NCI-H226 (cell line): ENCODE measurements around the gene HSPBP1.

Experiments
- DNase-seq: peaks from one replicate; pipeline ENCODE4 v3.0.0-alpha.2; 2015

The HSPBP1 gene

DNA sequence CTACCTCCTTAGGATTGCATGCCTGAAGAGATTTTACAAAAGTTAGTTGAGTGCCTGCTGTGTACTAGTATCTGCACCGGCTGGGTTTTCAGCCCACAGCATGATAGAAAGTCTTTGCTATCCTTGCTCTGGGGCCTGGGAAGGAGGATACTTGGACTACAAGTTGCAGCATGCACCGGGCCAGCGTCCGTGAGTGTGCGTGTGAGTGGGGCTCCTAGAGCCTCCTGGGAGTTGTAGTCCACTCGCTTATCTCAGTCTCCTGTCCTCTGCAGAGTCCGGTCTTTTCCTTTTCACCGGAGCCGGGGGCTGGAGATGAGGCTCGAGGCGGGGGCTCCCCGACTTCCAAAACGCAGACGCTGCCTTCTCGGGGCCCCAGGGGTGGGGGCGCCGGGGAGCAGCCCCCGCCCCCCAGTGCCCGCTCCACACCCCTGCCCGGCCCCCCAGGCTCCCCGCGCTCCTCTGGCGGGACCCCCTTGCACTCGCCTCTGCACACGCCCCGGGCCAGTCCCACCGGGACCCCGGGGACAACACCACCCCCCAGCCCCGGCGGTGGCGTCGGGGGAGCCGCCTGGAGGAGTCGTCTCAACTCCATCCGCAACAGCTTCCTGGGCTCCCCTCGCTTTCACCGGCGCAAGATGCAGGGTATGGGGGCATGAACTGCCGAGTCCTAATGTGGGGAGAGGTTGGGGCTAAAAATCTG is 24.5 kb upstream of the HSPBP1 start:
- DNase-seq, result no peak

DNA sequence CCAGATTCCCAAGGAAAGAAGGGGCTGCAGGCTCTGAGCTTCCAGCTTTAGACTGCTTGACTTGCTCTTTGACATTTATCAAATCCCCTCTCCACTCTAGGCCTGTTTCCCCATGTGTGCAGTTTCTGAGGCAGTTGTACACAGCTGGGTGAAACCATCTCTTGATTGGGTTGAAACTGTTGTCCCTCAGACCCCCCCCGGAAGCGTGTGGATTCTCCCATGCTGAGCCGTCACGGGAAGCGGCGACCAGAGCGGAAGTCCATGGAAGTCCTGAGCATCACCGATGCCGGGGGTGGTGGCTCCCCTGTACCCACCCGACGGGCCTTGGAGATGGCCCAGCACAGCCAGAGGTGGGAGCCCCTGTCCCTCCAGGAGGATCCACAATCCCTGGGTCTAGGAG is 23.6 kb upstream of the HSPBP1 start:
- DNase-seq, result no peak

DNA sequence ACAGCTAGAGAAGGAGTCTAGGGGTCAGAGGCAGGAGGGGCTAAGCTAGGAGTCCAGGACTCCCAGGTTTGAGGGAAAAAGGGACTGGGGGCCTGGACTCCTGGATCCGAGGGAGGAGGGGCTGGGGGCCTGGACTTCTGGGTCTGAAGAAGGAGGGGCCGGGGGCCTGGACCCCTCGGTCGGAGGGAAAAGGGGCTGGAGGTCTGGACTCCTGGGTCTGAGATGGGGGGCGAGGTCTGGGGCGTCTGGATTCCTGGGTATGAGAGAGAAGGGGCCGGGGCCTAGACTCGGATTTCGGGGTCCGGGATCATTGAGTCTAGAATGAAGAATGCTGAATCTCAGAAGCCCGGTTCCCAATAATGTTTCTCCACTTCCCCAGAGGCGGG is 22.4 kb upstream of the HSPBP1 start:
- no peak for DNase-seq

DNA sequence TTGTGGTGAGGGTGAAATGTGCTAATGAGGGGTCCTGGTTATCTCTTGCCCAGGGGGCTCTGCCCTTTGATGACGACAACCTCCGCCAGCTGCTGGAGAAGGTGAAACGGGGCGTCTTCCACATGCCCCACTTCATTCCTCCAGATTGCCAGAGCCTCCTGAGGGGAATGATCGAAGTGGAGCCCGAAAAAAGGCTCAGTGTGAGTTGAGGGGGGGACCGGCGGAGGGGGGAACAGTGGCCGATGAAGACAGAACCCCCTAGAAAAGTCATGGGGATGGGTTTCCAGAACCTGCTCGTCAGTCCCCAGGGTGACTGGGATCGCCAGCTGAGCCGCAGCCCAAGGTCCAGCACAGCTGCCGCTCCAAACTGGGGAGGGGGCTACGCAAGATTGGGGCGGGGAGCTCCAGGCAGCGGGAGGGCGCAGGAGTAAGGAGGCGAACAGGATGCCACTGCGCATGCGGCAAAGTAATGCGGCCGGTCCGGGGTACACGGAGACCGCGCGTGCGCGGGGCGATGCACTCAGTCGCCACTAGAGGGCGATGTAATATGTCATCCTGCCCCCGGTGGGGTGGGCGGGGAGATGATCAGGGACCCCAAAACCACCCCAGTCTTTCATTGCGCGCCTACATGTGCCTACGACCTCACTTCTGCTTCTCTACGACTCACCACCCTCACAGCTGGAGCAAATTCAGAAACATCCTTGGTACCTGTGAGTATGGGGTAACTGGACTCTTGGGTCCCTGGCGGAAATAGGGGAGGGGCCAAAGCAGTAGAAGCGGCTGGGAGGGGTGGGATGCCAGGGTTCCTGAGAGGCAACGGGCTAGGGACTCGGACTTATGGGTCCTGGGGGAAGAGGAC is 21.8 kb upstream of the HSPBP1 start:
- DNase-seq, result peak; percentile 53

DNA sequence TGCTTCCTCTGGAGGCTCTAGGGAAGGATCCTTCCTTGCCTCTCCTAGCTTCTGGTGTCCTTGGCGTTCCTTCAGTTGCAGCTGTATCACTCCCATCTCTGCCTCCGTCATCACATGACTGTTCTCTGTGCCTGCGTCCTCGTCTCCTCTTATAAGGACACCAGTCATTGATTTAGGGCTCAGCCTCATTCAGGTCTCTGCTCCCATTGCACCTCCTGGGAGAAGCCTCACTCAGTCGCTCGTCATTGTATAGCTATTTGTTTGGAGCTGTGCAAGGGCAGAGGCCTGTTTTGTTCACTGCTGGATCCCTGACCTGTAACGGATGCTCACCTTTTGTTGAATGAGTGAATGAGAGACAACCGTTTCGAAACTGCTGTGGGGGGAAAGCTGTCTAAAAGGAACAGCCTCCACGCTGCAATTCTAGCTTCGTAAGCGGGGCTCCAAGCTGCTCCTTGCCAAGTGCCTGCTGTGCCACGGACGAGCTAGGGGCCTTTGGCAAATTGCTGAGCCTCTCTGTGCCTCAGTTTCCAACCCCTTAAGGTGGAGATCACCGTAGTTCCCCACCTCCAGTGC is 21.1 kb upstream of the HSPBP1 start:
- no peak for DNase-seq

DNA sequence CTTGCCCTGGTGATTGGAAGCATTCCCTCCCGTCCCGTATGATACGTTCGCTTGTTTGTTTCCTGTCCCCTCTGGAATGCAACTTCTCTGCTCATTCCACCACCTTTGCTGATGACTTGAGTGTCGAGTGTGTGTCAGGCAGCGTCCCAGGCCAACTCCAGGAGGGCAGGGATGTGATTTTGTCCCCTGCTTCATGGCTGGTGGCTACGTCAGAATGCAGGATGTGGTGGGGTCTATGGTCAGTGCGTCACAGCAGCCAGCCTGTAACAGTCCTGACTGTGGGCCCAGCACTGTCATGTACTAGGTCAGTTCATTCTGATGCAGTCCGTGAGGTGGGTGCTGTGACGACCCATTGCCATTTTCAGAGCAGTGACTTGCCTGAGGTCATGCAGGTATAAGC is 20.1 kb upstream of the HSPBP1 start:
- DNase-seq, result no peak

DNA sequence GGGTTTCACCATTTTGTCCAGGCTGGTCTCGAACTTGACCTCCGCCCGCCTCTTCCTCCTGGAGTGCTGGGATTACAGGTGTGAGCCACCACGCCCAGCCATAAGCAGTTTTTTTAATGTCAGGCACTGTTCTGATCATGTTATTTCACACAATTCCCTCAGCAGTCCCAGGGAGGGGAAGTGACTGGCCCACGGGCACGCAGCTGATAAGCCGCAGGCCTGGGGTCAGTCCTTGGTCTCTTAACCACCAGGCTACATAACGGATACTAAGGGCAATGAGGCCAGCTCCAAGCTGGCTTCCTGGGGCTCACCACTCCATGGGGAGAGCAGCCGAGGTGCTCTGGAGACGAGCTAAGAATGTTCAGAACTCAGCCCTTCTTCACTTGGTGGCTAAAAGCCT is 17.4 kb upstream of the HSPBP1 start:
- no peak for DNase-seq

DNA sequence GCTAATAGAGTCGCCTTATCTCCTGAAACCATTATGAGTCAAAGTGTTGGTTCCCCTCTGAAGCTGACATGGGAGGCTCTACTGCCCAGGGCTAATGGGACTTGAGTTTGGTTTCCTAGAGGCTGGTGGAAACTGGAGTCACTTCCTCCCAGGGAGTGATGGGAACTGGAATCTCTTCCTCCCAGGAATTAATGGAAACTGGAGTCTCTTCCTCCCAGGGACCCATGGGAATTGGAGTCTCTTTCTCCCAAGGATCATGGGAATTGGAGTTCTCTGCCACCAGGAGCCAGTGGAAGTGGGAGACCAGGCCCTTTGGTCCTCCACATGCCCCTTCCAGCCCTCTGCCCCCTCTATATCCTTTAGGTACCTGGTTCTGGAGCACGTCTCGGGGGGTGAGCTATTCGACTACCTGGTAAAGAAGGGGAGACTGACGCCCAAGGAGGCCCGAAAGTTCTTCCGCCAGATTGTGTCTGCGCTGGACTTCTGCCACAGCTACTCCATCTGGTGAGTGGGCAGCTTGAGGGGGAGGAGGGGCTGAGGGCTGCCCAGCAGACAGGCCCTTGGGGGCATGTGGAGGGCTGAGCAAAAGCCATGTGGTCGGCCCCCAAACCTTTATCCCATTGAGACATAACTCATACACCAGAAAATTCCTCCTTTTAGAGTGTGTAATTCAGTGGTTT is 9.3 kb upstream of the HSPBP1 start:
- DNase-seq, result no peak

DNA sequence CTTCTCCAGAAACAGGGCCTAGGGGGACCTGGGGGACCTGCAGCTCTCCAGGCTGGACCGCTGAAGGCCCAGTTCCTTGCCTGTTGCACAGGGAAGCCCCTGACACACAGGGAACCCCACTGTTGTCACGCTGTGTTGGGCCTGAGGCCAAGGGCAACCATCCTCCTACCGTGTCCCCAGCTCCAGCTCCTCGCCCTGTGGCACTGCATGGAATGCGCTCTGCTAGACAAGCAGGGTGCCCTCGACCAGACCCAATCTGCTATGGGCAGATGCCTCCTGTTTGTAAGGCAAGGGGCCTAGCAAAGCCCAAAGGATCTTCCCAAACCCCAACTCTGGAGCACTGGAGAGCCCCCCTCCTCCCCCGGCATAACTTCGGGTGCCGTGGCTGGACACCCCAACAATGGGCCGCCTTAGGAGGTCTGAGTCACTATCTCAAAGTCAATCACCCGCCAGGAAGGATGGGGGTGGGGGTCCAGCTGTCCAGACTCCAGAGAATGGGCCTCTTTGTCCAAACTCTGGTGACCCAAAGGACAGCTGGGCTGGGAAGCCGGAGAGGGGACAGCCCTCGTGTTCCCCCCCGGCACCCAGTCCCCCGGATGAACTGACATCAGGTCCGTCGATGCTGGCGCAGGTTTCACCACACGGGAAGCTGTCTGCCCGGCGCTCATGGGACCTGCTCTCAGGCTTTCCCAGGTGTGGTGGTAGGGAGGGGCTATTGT is 7.6 kb upstream of the HSPBP1 start:
- DNase-seq, result no peak

DNA sequence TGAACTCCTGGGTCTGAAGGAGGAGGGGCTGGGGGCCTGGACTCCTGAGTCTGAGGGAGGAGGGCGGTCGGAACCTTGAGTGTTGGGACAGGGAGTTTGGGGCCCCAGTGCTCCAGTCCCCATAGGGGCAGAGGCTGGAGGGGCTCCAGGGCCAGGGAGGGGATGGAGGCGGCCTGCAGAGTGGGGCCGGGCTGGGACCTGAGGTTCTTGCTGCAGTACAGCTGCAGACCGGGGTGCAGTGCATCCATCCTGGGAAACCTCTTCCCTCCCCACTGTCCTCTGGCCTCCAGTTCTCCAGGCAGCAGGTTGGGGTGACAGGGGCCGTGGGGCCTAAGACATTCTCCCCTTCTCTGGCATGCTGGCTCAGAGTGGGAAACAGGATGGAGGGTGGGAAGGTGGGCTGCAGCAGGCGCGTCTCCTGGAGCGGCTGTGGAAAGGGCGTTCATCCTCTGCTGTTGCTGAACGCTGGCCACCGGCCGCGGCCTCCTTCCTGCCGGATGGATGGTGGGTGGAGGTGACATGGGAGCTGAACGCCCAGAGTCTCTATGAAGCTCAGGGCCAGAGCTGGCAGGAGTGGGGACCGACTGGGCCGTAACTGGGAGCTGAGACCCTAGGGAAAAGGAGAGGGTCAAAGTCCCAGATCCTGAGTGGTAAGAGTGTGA is 5.5 kb upstream of the HSPBP1 start:
- no peak for DNase-seq

DNA sequence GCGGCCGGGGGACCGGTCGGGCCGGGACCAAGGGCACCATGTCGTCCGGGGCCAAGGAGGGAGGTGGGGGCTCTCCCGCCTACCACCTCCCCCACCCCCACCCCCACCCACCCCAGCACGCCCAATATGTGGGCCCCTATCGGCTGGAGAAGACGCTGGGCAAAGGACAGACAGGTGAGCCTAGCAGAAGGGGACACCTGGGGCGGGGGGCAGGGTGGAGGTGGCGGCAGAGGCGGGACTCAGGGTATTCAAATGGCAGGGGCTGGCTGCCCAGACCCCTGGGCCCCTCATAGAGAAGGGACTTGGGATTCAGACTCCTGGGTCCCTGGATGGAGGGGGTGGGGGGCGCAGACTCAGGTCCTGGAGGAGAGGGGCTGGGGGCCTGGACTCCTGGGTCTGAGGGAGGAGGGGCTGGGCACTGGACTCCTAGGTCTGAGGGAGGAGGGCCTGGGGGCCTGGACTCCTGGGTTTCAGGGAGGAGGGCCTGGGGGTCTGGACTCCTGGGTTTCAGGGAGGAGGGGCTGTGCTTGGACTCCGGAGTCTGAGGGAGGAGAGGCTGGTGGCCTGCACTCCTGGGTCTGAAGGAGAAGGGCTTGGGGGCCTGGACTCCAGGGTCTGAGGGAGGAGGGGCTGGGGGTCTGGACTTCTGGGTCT is 4.6 kb upstream of the HSPBP1 start:
- DNase-seq, result no peak

DNA sequence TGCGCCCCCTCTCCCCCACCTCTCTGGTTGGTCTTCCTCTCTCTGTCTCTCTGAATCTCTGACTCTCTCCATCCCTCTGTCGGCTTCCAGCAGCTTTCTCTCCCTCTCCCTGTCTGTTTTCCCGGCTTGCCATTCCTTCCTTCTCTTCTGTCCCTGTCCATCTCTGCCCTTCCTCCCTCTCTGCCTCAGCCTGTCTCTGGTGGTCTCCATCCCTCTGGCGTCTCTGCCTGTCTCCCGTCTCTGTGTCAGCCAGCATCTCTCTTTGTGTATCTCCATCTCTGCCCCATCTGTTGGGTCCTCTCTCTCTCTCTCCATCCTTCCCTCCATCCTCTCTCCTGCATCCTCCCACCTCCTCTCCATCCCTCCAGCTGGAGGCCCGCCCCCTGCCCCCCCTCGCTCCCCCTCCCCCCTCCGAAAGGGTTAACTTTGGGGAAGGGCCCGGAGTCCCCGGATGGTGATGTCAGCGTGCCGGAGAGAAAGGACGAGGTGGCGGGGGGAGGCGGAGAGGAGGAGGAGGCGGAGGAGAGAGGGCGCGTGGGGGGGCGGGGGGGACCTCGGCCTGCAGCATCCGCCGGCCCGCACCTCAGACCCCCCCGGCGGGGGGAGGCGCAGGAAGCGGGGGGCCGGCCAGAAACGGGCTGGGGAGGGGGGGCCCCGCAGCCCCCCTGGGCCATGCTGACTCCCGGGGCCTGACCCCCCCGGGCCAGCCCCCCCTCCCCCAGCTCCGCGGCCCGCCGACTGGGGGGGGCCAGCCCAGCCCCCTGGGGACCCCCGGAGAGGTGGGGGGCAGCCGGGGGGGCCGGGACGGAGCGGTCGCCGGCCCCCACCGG is 3.9 kb upstream of the HSPBP1 start, which contains the start of gene BRSK1:
Gene BRSK1, plus strand, starts transcription at position 450 of the 830 bp plus-strand sequence. CDS start 446 bp downstream, outside the sequence.
- DNase-seq, result no peak

DNA sequence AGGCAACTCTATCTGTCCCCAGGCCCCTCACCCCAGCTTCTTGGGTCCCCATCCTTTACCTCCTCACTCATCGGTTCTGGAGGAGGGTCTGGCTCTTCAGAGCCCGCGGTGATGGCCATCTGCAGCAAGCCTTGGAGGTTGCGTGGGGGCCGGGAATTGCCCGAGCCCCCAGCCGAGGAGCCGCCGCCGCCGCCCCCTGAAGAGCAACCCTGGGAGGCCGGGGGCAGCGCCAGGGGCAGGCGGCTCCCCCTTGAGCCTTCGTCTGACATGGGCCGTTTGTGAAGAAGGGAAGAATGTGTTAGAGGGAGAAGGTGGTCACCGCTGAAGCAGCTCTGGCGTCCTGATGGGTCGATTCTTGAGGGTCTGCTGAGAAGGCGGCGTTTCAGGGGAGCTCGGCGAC is 570 bp downstream of the HSPBP1 start:
- no peak for DNase-seq

DNA sequence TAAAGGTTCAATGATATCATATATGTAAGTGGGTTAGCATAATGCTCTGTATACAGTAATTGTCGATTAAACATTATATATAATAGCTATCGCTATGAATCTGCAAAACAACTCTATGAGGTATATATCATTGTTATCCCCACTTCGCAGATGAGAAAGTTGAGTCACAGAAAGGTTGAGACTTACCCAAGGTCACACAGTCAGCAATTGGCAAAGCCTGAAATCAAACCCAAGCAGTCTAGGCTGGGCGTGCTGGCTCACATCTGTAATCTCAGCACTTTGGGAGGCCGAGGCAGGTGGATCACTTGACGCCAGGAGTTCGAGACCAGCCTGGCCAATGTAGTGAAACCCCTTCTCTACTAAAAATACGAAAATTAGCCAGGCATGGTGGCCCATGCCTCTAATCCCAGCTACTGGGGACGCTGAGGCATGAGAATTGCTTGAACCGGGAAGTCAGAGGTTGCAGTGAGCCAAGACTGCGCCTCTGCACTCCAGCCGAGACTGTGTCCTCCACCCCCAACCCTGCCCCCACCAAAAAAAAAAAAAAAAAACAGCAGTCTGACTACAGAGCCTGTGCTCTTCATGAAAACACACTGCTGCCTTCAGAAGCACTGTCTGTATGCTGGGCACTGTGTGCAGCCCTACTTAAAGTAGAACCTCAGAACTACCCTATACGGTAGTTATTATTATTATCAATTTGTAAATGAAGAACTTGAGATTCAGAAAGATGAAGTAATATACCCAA is 1.3 kb downstream of the HSPBP1 start:
- no peak for DNase-seq

DNA sequence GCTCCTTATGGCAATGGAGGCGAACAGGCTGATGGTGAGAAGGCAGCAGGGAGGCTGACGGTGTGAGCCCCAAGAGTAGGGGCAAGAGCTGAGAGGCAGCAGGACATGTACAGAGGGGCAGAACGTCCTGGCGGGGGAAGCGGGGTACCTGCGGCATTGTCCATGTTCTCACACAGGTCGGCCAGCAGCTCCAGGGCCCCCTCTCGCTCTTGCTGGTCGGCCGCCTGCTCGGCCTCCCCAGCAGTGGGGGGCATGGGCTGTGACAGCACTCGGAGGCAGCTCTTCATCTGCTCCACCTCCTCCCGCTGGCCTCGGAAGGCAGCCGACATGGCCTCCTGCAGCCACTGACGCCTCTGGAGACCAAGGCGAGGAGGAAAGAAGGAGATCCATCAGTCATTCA is 2.4 kb downstream of the HSPBP1 start:
- no peak for DNase-seq

DNA sequence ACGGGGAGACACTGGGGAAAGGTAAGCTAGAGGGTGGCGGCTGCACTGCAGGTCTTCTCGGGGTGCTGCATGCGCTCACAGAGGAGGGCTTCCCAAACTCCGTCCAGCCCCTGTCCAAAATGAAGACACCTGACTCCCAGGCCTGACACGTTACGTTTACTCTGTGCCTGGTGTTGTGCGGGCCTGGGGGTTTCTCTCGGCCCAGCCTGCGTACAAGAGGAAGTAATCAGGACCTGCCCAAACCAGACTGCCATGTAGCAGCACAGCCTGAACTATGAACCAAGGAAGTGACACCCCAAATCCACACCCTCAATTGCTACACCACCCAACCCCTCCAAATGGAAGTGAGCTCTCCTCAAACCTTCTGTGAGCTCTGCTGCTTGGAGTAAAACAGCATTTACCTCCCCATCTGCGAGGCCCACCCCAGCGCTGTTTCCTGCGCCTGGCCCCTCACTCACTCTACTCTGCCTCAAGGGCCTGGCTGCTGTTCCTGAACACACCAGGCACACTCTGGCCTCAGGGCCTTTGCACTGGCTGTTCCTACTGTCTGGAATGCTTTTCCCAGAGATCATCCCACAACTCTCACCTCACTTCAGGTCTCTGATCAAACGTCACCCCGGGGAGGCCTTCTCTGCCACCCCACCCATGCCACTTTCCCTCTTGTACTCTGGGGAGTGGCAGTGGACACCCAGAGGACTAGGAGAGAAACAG is 3.0 kb downstream of the HSPBP1 start:
- DNase-seq, result no peak

DNA sequence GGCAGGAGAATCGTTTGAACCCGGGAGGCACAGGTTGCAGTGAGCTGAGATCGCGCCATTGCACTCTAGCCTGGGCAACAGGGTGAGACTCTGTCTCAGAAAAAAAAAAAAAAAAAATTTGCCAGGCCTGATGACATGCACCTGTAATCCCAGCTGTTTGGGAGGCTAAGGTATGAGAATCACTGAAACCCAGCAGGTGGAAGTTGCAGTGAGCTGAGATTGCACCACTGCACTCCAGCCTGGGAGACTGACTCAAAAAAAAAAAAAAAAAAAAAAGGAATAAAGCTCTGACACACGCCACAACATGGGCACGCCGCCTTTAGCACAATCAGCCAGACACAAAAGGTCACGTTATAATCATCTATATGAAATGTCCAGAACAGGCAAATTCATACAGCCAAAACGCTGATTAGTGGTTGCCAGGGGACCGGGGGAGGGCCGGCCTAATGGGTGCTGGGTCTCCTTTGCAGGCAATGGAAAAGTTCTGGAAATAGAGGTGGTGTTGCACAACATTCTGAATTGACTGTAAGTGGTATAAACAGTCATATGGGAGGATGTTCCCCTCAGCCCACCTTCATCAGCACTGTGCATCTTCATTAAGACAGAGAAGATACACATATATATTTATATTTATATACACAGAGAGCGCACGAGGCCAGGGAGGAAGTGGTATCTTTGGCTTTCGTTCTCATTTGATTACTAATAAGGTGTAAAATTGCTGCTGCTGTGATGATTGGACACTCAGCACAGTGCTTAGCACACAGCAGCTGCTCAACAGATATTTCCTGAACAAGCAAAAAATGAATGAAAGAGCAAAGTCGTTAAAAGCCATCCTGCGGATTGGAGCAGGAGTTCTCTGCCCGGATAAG is 3.8 kb downstream of the HSPBP1 start:
- no peak for DNase-seq
